ENCODE measurements around the gene PNLIPRP2. TPM values are rescaled to one million over a fixed set of nuclear protein-coding genes. Genes with fewer than 3 reads are reported as not detected.

The PNLIPRP2 gene
- polyA plus RNA-seq, 1 experiment = not detected

DNA sequence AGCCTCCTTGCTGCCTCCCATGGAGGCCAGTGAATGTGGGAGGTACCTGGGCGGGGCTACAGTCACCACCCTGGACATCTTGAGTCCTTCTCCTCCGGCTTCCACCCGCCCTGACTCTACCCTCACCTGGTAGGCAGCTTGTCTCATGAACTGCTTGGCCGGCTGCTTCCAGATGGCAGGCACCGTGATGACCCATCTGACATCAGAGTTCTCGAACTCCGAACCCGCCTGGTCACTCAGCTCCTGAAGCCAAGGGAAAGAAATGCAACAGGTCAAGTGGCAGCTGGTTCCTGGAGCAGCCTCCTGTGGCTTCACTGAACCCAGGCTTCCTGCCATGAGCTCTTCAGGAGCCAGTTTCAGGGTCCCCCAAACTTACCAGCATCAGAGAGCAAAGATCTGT is 71.5 kb downstream of the PNLIPRP2 start:
- Histone ChIP-seq H3K9me3 (ENCODE audit: control insufficient read depth, insufficient read depth, low read length) (no peaks in the 10 kb centered on the region), H3K4me3 (ENCODE audit: low read depth, low read length) (no peak overlapping the region), H3K27ac (ENCODE audit: low read depth, low read length) (no peak overlapping the region), H3K27me3 (ENCODE audit: control insufficient read depth, insufficient read depth, low read length) (no peaks in the 10 kb centered on the region)
- no peak for DNase-seq (ENCODE audit: low read depth, low spot score)
- TF ChIP-seq, protein P1, sequence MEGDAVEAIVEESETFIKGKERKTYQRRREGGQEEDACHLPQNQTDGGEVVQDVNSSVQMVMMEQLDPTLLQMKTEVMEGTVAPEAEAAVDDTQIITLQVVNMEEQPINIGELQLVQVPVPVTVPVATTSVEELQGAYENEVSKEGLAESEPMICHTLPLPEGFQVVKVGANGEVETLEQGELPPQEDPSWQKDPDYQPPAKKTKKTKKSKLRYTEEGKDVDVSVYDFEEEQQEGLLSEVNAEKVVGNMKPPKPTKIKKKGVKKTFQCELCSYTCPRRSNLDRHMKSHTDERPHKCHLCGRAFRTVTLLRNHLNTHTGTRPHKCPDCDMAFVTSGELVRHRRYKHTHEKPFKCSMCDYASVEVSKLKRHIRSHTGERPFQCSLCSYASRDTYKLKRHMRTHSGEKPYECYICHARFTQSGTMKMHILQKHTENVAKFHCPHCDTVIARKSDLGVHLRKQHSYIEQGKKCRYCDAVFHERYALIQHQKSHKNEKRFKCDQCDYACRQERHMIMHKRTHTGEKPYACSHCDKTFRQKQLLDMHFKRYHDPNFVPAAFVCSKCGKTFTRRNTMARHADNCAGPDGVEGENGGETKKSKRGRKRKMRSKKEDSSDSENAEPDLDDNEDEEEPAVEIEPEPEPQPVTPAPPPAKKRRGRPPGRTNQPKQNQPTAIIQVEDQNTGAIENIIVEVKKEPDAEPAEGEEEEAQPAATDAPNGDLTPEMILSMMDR (IDR thresholded peaks at IDR 0.05; ENCODE audit: low read depth, low read length) = no peak
- ChIA-PET CTCF (interaction anchor here (1.4 to 17.5 kb wide), 3 partner anchors 10 to 96 kb away, joined by 4 to 426 read pairs (median 29); no protein-coding TSS in a partner anchor), POLR2A (interaction anchor here (0.9 kb wide), 1 partner anchor 51 kb away, joined by 3 read pairs; the partner anchor contains the start of gene HSPA12A)

DNA sequence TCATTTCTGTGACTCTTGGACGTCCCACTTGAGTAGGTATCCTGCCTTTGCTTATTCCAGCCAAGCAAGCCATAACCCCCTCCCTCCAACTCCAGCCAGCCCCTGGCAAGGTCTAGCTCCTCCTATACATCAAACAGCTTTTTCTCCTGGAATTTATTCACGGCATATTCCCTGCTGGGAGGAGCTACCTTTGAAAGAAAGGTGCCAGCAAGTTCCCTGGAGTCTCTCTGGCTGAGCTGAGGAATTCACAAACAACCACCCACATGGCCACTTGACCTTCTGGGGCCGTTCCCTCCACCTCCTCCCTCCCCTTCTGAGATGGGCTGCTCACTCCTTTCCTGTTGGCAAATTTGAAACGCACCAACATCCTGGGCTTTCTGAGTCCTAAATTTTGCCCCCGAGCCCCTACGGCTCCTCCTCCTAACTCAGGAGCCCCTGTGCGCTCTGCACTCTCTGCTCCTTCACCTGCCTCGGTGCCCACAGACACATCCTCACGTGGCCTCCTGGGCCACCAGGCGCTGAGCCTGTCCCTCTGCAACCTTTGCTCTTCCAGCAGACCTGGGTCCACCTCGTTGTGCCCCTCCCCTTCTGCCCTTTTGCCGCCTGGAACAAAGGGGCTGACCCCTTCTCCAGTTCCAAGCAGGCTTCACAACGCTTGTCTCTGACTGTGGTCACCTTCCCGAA is 73.6 kb downstream of the PNLIPRP2 start:
- ChIA-PET CTCF (interaction anchor here (4.5 to 17.5 kb wide), 2 partner anchors 12 to 94 kb away, joined by 29 to 426 read pairs; no protein-coding TSS in a partner anchor), POLR2A (no interaction called here)
- no peak for DNase-seq (ENCODE audit: low read depth, low spot score)
- no peaks in the 10 kb centered on the region for H3K9me3 ChIP-seq (ENCODE audit: control insufficient read depth, insufficient read depth, low read length)
- no peak overlapping the region for H3K4me3 ChIP-seq (ENCODE audit: low read depth, low read length)
- no peak overlapping the region for H3K27ac ChIP-seq (ENCODE audit: low read depth, low read length)
- TF ChIP-seq, protein P1 (IDR thresholded peaks at IDR 0.05; ENCODE audit: low read depth, low read length) = no peak
- H3K27me3 ChIP-seq (ENCODE audit: control insufficient read depth, insufficient read depth, low read length) = no peaks in the 10 kb centered on the region

Other genes starting within 250 kb of the PNLIPRP2 start
- not detected in 2 replicates for gene PNLIPRP3, start 193.1 kb upstream of the PNLIPRP2 start, polyA plus RNA-seq (2011; rRNA removed)
- gene PNLIP, start 75.0 kb upstream of the PNLIPRP2 start, polyA plus RNA-seq (2011; rRNA removed) = not detected in 2 replicates
- not detected in 2 replicates for gene PNLIPRP1, start 30.0 kb upstream of the PNLIPRP2 start, polyA plus RNA-seq (2011; rRNA removed)
- gene HSPA12A, start 121.6 kb downstream of the PNLIPRP2 start, polyA plus RNA-seq (2011; rRNA removed) = 20.0 and 20.5 TPM in 2 replicates
- gene ENO4, start 228.5 kb downstream of the PNLIPRP2 start, polyA plus RNA-seq (2011; rRNA removed) = 0.11 and 0.12 TPM in 2 replicates